IPS DF 6.9 (cell line): ENCODE data around the gene TMEM272.

Experiments used
- DNase-seq: peaks from one replicate; pipeline ENCODE4 v3.0.0-alpha.2; 2013; ENCODE audit warnings: low read depth, low spot score
- H3K27ac ChIP-seq: one replicate; pipeline ENCODE4 v1.5.1; 2013; ENCODE audit warnings: low read length, control low read depth
- H3K27me3 ChIP-seq: 2 replicates; pipeline ENCODE4 v1.6.1; 2013; ENCODE audit warnings: mild to moderate bottlenecking, low read length; ENCODE audit not compliant: control insufficient read depth, insufficient read depth
- H3K36me3 ChIP-seq: 2 replicates; pipeline ENCODE4 v1.6.1; 2013; ENCODE audit warnings: low read length; ENCODE audit not compliant: control insufficient read depth, insufficient read depth
- H3K4me1 ChIP-seq: 2 replicates; pipeline ENCODE4 v1.6.1; 2013; ENCODE audit warnings: low read length; ENCODE audit not compliant: control insufficient read depth, insufficient read depth
- H3K4me3 ChIP-seq: 2 replicates; pipeline ENCODE4 v1.5.1; 2013; ENCODE audit warnings: mild to moderate bottlenecking, low read length
- H3K9me3 ChIP-seq: 2 replicates; pipeline ENCODE4 v1.6.1; 2013; ENCODE audit warnings: low read length, inconsistent platforms; ENCODE audit not compliant: control insufficient read depth, insufficient read depth
- WGBS: extraction: QIAGEN DNeasy Blood & Tissue Kit; methylation state at CpG from one replicate; pipeline ENCODE4 v1.1.7; 2013; ENCODE audit warnings: mixed read lengths, missing lambda C conversion rate; ENCODE audit not compliant: insufficient read length, insufficient coverage; 5-methylcytosine and 5-hydroxymethylcytosine counted together

The TMEM272 gene

GRCh38 chr13:51834581-51835171 lies 10.3 kb downstream of the TMEM272 start:
- WGBS = no CpG with 5 or more reads among the region's 7 CpGs
- H3K36me3 ChIP-seq = no peaks in the 10 kb centered on the region
- H3K4me3 ChIP-seq = no peak overlapping the region
- no peaks in the 10 kb centered on the region for H3K4me1 ChIP-seq
- H3K27me3 ChIP-seq = no peaks in the 10 kb centered on the region
- H3K9me3 ChIP-seq = no peaks in the 10 kb centered on the region
- no peak overlapping the region for H3K27ac ChIP-seq
- no peak for DNase-seq

GRCh38 chr13:51833980-51834379 lies 11.0 kb downstream of the TMEM272 start:
- no CpG with 5 or more reads among the region's 10 CpGs for WGBS
- no peak overlapping the region for H3K4me3 ChIP-seq
- H3K4me1 ChIP-seq = no peaks in the 10 kb centered on the region
- no peak for DNase-seq
- H3K27ac ChIP-seq = no peak overlapping the region
- H3K27me3 ChIP-seq = no peaks in the 10 kb centered on the region
- H3K36me3 ChIP-seq = no peaks in the 10 kb centered on the region
- no peaks in the 10 kb centered on the region for H3K9me3 ChIP-seq

DNA sequence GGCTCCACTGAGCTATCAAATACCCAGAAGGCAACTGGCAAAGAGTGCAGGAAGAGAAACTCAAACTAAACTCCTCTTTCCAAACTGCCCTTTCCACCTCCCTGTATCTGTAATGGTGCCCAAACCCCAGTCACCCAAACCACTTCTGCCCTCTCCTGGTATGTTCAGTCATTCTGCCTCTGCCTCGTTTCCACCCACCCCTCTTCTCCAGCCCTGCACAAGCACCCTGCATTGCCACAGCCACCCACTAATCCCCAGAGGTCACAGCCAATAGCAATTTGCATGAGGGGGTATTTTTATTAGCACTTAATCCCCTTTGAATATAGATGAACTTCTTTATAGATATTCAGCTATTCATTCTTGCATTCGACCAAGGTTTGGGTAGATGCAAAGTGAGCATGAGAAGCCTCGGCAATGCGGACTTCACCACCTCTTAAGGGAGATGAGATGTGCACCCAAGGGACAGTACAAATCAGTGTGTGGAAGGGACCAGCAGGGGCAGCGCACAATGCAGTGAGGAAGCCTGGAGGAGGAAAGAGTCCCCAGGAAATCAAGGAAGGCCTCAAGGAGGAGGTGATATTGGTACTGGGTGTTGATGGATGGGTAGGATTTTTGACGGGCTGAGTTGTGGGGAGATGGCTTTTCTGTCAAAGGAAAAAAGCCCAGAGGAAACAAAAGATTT lies 12.4 kb downstream of the TMEM272 start:
- Histone ChIP-seq H3K36me3 (no peaks in the 10 kb centered on the region), H3K4me3 (no peak overlapping the region), H3K4me1 (no peaks in the 10 kb centered on the region), H3K9me3 (no peaks in the 10 kb centered on the region), H3K27ac (no peak overlapping the region), H3K27me3 (no peaks in the 10 kb centered on the region)
- DNase-seq = no peak
- WGBS = no CpG with 5 or more reads among the region's 6 CpGs

- H3K4me3 ChIP-seq = no peak overlapping the region
- no peak for DNase-seq
- no peaks in the 10 kb centered on the region for H3K27me3 ChIP-seq
- H3K4me1 ChIP-seq = no peaks in the 10 kb centered on the region
- no peaks in the 10 kb centered on the region for H3K9me3 ChIP-seq
- no peaks in the 10 kb centered on the region for H3K36me3 ChIP-seq
- no peak overlapping the region for H3K27ac ChIP-seq
- WGBS = no CpG with 5 or more reads among the region's 5 CpGs
Observed at GRCh38 chr13:51831519-51831918, 13.5 kb downstream of the TMEM272 start.

- Histone ChIP-seq H3K27ac (no peak overlapping the region), H3K9me3 (no peaks in the 10 kb centered on the region), H3K4me3 (no peak overlapping the region), H3K4me1 (no peaks in the 10 kb centered on the region), H3K27me3 (no peaks in the 10 kb centered on the region), H3K36me3 (no peaks in the 10 kb centered on the region)
- no peak for DNase-seq
- no CpG with 5 or more reads among the region's 2 CpGs for WGBS
Observed at GRCh38 chr13:51829568-51829899, 15.4 kb downstream of the TMEM272 start.

DNA sequence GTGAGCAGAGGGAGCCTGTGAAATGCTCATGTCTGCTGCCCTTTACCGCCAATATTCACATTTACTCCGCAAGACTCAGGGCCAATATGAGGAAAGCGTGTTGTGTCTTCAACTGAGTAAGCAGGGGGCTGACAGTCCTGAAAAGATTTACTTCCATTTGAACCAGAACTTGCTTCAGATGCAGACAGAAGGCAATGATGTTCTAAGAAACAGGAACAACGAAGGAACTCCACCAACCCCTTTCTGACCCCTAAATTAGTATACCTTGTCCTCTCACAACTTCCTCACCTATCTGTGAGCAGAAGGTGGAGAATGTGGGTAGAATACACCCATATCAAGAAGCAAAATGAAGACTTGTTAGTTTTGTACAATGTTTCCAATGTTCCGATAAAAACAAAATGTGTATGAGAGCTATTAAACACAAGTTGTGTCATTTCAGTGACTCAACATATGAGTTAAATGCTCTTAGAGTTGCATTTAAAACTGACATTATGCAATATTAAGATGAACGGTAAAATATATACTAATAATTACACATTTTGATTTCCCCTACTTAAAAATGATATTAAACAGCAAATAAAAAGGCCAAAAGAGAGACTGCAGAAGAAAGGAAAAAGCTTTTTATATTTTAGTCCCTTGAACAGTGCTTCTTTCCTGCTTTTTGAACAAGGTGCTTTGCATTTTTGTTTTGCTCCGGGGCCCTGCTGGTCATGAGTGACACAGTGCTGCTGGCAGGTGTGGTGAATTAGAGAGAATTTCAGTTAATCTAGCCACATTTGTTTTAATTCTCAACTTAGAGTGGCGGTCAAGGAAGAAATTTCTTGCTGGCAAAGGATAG lies 16.0 kb downstream of the TMEM272 start:
- Histone ChIP-seq H3K27me3 (no peaks in the 10 kb centered on the region), H3K27ac (no peak overlapping the region), H3K4me1 (no peaks in the 10 kb centered on the region), H3K36me3 (no peaks in the 10 kb centered on the region), H3K9me3 (no peaks in the 10 kb centered on the region), H3K4me3 (no peak overlapping the region)
- no peak for DNase-seq
- WGBS = no CpG with 5 or more reads among the region's 8 CpGs

- Histone ChIP-seq H3K27ac (no peak overlapping the region), H3K4me1 (no peaks in the 10 kb centered on the region), H3K4me3 (no peak overlapping the region), H3K36me3 (no peaks in the 10 kb centered on the region), H3K27me3 (no peaks in the 10 kb centered on the region), H3K9me3 (no peaks in the 10 kb centered on the region)
- no peak for DNase-seq
- WGBS = no CpG with 5 or more reads among the region's 4 CpGs
Observed at GRCh38 chr13:51827254-51827653, 17.7 kb downstream of the TMEM272 start.

DNA sequence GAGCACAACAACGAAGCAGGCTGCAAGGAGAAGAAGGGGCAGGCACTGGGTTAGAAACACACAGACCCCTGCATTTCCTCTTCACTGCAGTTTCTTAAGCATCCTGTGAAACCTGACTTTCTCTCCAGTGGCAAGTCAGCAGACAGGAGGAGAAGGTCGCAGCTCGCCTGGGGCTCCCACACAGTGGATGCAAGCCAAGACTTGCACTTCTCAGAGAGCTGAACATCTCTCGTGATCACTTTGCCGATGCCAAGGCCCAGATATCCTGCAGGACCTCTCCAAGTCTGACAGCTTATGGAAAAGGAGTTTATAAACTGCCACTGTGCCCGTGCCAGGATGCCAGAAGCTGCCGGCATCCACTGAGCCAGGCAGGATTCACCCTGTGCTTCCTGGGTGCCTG lies 18.4 kb downstream of the TMEM272 start:
- Histone ChIP-seq H3K4me3 (no peak overlapping the region), H3K27ac (no peak overlapping the region), H3K4me1 (no peaks in the 10 kb centered on the region), H3K36me3 (no peaks in the 10 kb centered on the region), H3K27me3 (no peaks in the 10 kb centered on the region), H3K9me3 (no peaks in the 10 kb centered on the region)
- WGBS = no CpG with 5 or more reads among the region's 7 CpGs
- DNase-seq = no peak

GRCh38 chr13:51825681-51826254 lies 19.2 kb downstream of the TMEM272 start:
- Histone ChIP-seq H3K27me3 (no peaks in the 10 kb centered on the region), H3K27ac (no peak overlapping the region), H3K4me3 (no peak overlapping the region), H3K36me3 (no peaks in the 10 kb centered on the region), H3K9me3 (no peaks in the 10 kb centered on the region), H3K4me1 (no peaks in the 10 kb centered on the region)
- DNase-seq = no peak
- WGBS = no CpG with 5 or more reads among the region's 10 CpGs

GRCh38 chr13:51825165-51825592 lies 19.8 kb downstream of the TMEM272 start:
- no peaks in the 10 kb centered on the region for H3K36me3 ChIP-seq
- no peak overlapping the region for H3K27ac ChIP-seq
- WGBS = no CpG with 5 or more reads among the region's 2 CpGs
- H3K4me1 ChIP-seq = no peaks in the 10 kb centered on the region
- no peak for DNase-seq
- H3K9me3 ChIP-seq = no peaks in the 10 kb centered on the region
- H3K27me3 ChIP-seq = no peaks in the 10 kb centered on the region
- H3K4me3 ChIP-seq = no peak overlapping the region
